Measurements from ENCODE around the gene CXCL16.
"Not testable (repeated sequence)": the region's sequence is repeated elsewhere in the genome, so short reads cannot be mapped to it uniquely, and the experiment has no call there.

The CXCL16 gene

DNA sequence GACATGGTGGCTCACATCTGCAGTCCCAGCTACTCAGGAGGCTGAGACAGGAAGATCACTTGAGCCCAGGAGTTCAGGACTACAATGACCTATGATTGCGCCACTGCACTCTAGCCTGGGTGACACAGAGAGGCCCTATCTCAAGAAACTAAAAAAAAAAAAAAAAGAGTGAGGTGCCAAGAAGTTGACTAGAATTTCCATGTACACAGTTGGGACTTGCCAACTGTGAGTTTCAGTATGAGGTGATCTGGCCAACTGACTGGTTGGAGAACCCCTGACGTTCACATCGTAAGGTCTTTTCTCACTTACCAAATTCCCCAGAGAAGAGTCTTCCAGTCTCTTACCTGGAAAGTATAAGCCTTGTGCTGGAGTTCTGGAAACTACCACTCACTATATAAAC lies 11.6 kb downstream of the CXCL16 start:
- in situ Hi-C loops (cut with HindIII; ENCODE audit: low pct_ligation_motif_present, low pct_unique_long_range_greater_than_20kb, low sequenced_read_pairs): loop anchor here (10.0 kb wide), 1 partner anchor 127 kb away; no protein-coding TSS in a partner anchor
- no peak for DNase-seq

DNA sequence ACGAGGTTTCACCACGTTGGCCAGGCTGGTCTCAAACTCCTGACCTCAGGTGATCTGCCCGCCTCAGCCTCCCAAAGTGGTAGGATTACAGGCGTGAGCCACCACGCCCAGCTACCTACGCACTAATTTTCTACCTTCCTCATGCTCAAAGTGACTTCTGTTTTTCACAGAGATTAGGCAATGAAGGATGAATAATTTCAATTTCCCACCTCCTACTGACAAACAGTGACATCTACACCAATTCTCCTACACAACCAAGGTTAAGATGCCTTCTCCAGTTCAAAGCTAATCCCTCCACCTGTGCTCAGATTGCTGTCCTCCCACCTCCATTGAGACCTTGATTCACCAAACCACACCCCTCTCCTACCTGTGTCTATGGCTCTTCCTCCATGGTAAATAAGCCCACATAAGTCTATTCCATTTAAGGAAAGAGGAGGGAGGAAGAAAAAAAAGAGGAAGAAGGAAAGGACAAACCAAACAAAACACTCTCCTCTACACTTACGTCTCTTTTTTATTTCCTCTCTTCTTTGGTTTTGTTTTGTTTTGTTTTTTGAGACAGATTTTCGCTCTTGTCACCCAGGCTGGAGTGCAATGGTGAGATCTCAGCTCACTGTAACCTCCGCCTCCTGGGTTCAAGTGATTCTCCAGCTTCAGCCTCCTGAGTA lies 13.9 kb downstream of the CXCL16 start:
- in situ Hi-C loops (cut with HindIII; ENCODE audit: low pct_ligation_motif_present, low pct_unique_long_range_greater_than_20kb, low sequenced_read_pairs): loop anchor here (10.0 kb wide), 1 partner anchor 129 kb away; no protein-coding TSS in a partner anchor
- DNase-seq: no peak

DNA sequence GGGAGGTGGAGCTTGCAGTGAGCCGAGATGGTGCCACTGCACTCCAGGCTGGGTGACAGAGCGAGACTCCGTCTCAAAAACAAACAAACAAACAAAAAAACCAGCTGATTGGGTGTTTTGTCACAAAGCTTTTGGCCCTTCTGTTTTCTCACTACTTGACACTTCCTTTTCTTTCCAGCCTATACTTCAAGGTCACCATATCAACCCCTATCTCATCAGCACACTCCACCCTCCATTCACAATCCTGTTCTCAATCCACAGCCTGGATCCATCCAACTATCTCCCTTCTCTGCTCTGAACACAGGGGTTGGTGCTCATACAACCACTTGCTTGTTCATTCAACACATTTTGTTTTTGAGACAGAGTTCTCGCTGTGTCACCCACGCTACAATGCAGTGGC lies 15.1 kb downstream of the CXCL16 start:
- no peak for DNase-seq
- in situ Hi-C loops (cut with HindIII; ENCODE audit: low pct_ligation_motif_present, low pct_unique_long_range_greater_than_20kb, low sequenced_read_pairs): loop anchor here (10.0 kb wide), 1 partner anchor 130 kb away; no protein-coding TSS in a partner anchor

DNA sequence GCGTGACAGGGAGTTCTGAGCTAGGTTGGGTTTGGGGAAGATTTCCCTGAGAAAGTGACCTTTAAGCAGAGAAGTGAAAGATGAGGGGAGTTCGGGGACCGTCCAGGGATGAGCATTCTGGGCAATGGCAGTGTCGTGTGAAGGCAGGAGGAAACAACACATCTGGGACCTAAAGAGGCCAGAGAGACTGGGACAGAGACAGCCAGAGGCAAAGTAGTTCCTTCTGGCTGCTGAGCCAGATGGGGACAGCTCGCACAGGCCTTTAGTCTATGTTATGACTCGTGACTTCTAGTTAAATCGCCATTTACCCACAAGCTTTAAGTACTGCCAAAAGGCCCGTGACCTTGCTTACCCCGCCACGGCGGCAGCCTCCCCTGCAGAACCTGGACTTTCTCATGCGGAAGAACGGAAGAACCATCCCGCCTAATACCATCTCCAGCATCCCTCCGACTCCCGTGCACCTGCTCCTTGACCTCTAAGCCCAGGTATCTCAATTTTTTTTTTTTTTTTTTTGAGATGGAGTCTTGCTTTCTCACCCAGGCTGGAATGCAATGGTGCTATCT lies 17.0 kb downstream of the CXCL16 start:
- DNase-seq: no peak
- in situ Hi-C loops (cut with HindIII; ENCODE audit: low pct_ligation_motif_present, low pct_unique_long_range_greater_than_20kb, low sequenced_read_pairs): loop anchor here (10.0 kb wide), 1 partner anchor 132 kb away; no protein-coding TSS in a partner anchor

DNA sequence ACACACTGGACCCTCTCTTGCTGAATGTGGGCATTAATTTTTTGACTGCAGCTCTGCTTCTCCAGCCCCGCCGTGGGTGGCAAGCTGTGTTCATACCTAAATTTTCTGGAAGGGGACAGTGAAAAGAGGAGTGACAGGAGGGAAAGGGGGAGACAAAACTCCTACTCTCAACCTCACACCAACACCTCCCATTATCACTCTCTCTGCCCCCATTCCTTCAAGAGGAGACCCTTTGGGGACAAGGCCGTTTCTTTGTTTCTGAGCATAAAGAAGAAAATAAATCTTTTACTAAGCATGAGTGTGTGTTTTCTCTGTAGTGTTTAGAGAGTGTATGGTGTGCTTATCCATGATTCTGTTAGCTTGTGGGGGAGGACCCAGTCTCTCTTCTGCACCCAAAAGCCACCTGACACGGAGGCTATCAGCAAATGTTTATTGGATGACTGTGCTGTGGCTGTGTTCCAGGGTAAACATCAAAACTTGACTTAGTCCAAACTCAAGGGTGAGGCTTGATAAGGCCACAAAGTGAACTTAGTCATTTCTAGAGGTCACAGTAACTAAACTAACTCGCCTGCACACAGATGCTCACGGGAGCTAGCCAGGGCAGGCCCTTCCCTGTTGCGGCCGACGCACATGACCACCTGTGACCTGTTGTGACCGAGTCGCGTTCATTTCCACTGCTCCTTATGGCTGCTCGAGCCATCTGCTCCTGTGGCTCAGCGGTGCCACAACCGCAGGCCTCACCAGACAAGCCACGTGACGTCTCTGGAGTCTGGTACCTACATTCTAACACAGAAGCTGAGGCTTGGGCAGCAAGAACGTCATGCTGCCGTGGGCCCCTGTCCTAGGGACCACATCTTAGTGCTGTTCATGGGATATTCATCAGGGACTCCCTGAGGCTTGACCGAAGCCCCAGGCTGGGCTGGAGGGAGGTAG lies 18.3 kb downstream of the CXCL16 start:
- DNase-seq: peak; percentile 87
- in situ Hi-C loops (cut with HindIII; ENCODE audit: low pct_ligation_motif_present, low pct_unique_long_range_greater_than_20kb, low sequenced_read_pairs): loop anchor here (10.0 kb wide), 1 partner anchor 133 kb away; no protein-coding TSS in a partner anchor

DNA sequence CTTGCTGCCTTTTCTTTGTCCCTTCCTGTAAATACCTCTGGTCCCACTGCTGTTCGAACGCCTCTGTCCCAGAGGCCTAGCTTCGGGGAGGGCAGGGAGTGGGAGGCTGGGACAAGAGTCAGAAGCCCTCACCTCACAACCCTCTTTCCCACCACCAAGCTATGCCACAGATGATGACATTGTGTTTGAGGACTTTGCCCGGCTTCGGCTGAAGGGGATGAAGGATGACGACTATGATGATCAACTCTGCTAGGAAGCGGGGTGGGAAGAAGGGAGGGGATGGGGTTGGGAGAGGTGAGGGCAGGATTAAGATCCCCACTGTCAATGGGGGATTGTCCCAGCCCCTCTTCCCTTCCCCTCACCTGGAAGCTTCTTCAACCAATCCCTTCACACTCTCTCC lies 18.9 kb downstream of the CXCL16 start:
- in situ Hi-C loops (cut with HindIII; ENCODE audit: low pct_ligation_motif_present, low pct_unique_long_range_greater_than_20kb, low sequenced_read_pairs): loop anchor here (10.0 kb wide), 1 partner anchor 134 kb away; no protein-coding TSS in a partner anchor
- no peak for DNase-seq

DNA sequence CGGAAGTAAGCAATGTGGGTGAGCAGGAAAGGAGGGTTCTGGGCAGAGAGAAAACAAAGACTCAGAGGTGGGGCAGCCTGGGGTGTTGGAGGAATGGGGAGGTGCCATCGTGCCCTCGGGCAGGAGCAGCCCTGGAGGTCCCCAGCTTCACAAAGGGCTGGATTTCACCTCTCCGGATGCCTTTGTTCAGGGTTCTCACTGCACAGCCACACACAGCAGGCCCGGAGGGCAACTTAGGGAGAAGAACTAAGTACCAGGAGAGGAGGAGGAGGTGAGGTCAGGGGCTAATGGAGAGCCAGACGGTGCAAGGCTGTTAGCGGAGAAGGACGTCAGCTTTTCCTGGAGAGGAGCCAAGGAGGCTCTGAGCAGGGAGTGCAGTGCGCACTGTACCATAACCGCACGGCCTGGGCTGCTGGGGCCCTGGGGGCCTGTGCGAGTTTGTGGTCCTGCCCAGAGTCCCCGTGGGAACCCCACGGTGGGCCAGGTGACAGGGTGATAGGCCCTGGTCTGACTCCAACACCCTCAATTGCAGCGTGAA lies 20.0 kb downstream of the CXCL16 start:
- peak; percentile 89 for DNase-seq
- in situ Hi-C loops (cut with HindIII; ENCODE audit: low pct_ligation_motif_present, low pct_unique_long_range_greater_than_20kb, low sequenced_read_pairs): loop anchor here (10.0 kb wide), 1 partner anchor 135 kb away; no protein-coding TSS in a partner anchor

DNA sequence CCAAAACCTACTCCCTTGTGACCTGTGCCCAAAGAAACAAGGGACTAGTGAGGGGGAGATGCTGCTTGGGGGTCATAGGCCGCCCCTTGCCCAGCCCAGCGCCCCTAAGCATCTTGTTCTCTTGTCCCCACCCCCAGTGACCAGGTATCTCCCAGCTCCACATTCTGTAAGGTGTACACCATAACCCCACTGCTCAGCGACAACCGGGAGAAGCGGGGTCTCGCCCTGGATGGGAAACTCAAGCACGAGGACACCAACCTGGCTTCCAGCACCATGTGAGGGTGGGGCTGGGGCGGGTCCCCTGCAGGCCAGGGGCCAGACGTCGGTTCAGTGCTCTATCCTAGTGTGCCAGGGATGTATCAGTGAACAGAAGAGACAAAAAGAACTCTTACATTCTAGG lies 20.6 kb downstream of the CXCL16 start:
- DNase-seq: no peak
- in situ Hi-C loops (cut with HindIII; ENCODE audit: low pct_ligation_motif_present, low pct_unique_long_range_greater_than_20kb, low sequenced_read_pairs): no loop called here

DNA sequence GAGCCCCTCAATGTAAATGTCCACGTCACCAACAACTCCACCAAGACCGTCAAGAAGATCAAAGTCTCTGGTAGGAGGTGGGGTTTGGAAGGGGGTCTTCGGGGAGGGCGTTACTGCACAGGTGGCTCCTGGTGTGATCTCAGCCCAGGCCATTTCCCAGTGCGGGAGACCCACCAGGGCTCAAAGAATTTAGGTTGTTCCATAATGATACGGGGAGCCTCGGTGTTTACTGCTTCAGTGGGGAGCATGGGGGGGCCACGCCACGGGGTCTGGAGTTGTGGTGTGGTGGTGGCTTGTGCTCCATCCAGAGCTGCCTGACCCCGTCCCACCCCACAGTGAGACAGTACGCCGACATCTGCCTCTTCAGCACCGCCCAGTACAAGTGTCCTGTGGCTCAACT lies 21.5 kb downstream of the CXCL16 start:
- DNase-seq: no peak
- in situ Hi-C loops (cut with HindIII; ENCODE audit: low pct_ligation_motif_present, low pct_unique_long_range_greater_than_20kb, low sequenced_read_pairs): no loop called here

DNA sequence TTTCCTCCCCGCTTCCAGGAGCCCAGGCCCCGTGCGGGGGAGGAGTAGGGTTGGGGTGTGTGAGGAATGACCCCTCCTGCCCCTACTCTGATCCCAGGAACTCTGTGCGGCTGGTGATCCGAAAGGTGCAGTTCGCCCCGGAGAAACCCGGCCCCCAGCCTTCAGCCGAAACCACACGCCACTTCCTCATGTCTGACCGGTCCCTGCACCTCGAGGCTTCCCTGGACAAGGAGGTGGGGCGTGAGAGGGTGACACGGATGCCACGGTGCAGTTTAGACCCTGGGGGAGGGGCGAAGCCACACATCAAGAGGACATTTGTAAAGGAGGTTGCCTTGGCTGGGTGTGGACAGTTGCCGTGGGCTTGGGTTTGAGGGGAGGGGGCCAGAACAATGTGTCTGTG lies 21.9 kb downstream of the CXCL16 start:
- in situ Hi-C loops (cut with HindIII; ENCODE audit: low pct_ligation_motif_present, low pct_unique_long_range_greater_than_20kb, low sequenced_read_pairs): no loop called here
- no peak for DNase-seq

DNA sequence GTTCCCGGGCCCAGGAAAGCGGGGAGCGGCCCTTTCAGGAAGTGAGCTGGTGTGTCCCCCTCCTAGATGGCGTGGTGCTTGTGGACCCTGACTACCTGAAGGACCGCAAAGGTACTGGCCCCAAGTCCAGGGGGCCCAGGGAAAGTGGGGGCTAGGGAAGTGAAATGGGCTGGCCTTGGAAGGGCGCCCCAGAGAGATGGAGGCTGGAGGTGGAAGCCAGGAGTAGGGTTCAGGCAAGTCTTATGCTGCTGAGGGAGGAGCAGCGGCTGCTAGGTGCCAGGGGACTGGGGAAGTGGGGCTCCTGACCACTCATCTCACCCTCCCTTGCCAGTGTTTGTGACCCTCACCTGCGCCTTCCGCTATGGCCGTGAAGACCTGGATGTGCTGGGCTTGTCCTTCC lies 23.6 kb downstream of the CXCL16 start:
- in situ Hi-C loops (cut with HindIII; ENCODE audit: low pct_ligation_motif_present, low pct_unique_long_range_greater_than_20kb, low sequenced_read_pairs): no loop called here
- no peak for DNase-seq

DNA sequence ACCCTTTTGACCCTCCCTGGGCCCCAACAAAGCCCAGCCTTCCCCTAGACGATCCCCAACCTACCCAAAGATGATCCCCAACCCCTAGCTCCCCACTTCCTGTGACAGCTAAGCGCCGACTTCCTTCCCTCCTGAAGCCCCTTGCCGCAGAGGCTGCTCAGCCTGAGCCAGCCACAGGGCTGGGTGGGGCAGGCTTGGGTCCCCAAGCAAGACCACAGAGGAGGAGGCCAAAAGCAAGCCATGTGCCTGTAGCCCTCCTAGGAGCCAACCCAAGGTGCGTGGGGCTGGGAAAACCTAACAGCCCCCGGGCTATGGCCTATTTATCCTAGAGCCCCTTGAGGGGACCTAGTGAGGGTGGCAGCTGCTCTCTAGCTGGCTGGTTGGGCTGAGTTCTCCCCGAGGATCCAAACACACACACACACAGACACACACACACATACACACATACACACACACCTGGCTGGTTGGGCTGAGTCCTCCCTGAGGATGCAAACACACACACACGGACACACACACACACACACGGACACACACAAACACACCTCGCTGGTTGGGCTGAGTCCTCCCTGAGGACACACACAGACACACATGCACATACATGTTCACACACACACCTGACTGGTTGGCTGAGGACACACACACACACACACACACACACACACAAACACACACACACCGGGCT lies 24.5 kb downstream of the CXCL16 start:
- DNase-seq: no peak
- in situ Hi-C loops (cut with HindIII; ENCODE audit: low pct_ligation_motif_present, low pct_unique_long_range_greater_than_20kb, low sequenced_read_pairs): no loop called here

DNA sequence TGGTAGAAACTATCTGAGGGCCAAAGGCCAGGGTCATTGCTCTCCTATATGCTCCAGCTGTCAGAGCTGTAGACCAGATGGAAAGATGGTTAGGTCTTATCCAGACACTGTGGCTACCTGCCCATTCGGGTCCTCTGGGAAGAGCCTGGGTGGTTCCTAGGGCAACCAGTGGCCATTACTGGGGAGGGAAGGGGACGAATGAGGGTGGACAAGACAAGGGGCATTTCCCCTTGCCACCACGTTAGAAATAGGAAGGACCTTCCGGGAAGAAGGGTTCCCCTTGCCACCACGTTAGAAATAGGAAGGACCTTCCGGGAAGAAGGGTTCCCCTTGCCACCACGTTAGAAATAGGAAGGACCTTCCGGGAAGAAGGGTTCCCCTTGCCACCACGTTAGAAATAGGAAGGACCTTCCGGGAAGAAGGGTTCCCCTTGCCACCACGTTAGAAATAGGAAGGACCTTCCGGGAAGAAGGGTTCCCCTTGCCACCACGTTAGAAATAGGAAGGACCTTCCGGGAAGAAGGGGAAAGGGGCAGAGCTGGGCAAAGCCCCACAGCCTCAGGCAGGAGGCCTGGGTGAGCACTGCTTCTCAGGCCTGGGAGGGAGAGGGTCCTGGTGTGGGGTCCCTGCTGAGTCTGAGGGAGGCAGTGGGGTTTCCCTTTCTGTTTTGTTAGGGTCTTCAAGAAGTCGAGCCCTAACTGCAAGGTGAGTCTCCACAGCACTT lies 25.2 kb downstream of the CXCL16 start:
- DNase-seq; in situ Hi-C loops (cut with HindIII; ENCODE audit: low pct_ligation_motif_present, low pct_unique_long_range_greater_than_20kb, low sequenced_read_pairs): not testable (repeated sequence)

DNA sequence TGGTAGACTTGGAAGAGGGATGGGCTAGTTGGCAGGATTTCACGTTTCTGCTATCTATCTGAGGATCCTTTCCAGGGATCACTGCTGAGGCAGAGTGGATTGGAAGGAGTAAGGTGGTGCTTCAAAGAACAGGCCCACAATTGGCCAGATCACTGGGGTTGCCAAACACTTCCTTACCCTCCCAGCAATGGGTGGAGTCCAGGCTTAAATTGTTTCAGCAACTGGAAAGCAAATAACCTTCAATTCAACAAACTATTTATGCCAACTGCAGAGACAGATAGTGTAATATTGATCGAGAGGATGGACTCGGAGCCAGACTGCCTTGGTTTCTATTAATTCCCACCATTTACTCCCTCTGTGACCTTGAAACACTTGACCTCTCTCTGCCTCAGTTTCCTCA lies 27.2 kb downstream of the CXCL16 start:
- DNase-seq: no peak
- in situ Hi-C loops (cut with HindIII; ENCODE audit: low pct_ligation_motif_present, low pct_unique_long_range_greater_than_20kb, low sequenced_read_pairs): no loop called here

DNA sequence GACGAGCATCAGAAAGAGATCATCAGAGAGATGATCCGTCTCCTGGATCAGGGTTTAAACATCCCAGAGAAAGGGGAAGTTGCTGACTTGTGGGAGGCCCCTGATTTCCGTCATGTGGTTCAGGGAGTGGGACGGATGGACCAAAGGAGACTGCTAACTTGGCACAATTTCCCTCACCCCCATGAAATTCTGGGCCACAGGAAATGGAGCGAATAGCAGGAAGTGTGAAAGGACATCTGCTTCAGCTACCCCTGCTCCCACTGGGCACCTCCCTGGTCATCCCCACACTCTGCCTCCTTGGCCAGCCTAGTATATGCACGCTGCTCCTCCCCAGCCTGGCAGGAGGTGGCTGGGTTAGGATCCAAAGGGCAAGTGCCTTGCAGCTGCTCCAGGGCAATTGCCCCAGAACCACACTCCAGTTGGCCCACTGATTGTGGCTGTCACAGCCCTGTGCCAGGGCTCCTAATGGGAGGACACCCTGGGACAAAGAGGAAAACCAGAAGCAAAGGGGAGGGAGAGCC lies 28.0 kb downstream of the CXCL16 start:
- DNase-seq: no peak
- in situ Hi-C loops (cut with HindIII; ENCODE audit: low pct_ligation_motif_present, low pct_unique_long_range_greater_than_20kb, low sequenced_read_pairs): no loop called here

DNA sequence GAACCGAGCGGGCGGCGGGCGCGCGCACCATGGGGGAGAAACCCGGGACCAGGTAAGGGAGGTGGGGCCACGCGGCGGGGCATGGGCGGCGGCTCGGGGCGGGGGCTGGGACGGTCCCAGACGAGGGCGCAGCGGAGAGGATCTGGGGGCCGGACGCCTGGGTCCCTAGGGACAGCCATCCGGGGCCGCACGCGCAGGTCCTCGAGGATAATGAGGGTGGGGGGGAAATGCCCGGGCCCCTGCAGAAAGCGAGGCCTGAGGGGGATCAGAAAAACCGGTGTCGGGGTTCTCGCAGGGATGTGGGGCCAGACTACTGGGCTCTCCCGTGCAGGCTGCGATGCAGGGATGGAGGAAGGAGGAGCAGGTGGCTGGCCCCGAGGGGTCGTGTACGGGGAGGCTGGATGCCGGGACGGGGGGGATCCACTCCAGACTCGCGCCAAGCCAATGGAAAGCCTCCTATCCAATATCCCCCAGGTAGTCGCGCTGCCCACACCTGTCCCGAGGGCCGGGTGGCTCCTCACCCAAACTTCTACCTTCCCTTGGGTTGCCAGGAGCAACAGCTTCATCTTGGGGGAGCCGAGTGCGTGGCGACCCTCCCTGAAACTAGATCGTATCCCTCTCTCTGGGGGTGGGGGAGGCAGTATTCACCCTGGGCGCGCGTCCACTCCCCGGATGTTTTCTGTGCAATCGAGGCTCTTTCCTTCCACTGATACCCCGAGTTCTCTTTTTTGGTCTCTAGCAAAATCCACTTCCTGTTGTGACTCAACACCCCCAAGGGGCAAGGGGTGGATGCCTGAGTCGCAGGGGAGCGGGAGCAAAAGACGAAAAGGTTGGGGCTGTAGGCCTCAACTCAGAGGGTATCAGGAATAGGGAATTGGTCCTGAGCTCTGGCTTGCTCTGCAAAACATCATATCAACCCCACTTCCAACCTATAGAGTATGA lies 28.8 kb downstream of the CXCL16 start:
- in situ Hi-C loops (cut with HindIII; ENCODE audit: low pct_ligation_motif_present, low pct_unique_long_range_greater_than_20kb, low sequenced_read_pairs): no loop called here
- no peak for DNase-seq
